B cell (primary cell): Measurements from ENCODE around the gene UACA. TPM values are rescaled to one million over a fixed set of nuclear protein-coding genes. Genes with fewer than 3 reads are reported as not detected.

Experiments used
- ATAC-seq: fragments of 200-7000 bp; cut with Tn5 transposase; one replicate; pipeline ENCODE4 v1.10.0; 2021; ENCODE audit warnings: low read depth, mild to moderate bottlenecking, moderate number of reproducible peaks, moderate library complexity
- CTCF ChIA-PET: fragments of 350-600 bp; sonication (Branson Sonifier 250); formaldehyde crosslinking; loops from one replicate; lab custom pipeline; 2021; ENCODE audit warnings: antibody characterized with exemption, inconsistent platforms; lab: Charles Lee
- POLR2A ChIA-PET: fragments of 350-600 bp; sonication (Branson Sonifier 250); formaldehyde crosslinking; loops from one replicate; lab custom pipeline; 2021; ENCODE audit warnings: antibody characterized with exemption; lab: Charles Lee
- DNase-seq: peaks from one replicate; pipeline ENCODE4 v3.0.0; 2013
- H2AFZ ChIP-seq: 2 replicates; pipeline ENCODE4 v1.6.1; 2012; ENCODE audit warnings: mild to moderate bottlenecking, low read depth, low read length; ENCODE audit not compliant: insufficient read depth, poor library complexity, severe bottlenecking
- H3K27ac ChIP-seq, 2 donors: 1 replicate in 1 of 2; 2 replicates in 1 of 2; pipeline ENCODE4 v1.5.1; 2012 to 2013; ENCODE audit warnings: low read length in 2 of 2, mild to moderate bottlenecking in 2 of 2, moderate library complexity in 1 of 2
- H3K27me3 ChIP-seq, 4 experiments: fragments of 200-600 bp in 1 of 4; sonication (generic) in 1 of 4; replicated peaks in 1 of 4; 1 replicate in 2 of 4; 2 replicates in 2 of 4; pipeline versions ENCODE4 v1.6.1 to v1.7.0; 2013 to 2016; ENCODE audit warnings: low read length in 3 of 4, mild to moderate bottlenecking in 2 of 4, mixed read lengths in 1 of 4, moderate library complexity in 1 of 4; ENCODE audit not compliant: insufficient read depth in 4 of 4, control insufficient read depth in 3 of 4; ENCODE audit errors: control extremely low read depth in 1 of 4
- H3K36me3 ChIP-seq, 2 experiments: replicated peaks in 1 of 2; 1 replicate in 1 of 2; 2 replicates in 1 of 2; pipeline versions ENCODE4 v1.6.1 to v1.7.1; 2013; ENCODE audit warnings: low read length in 1 of 2; ENCODE audit not compliant: insufficient read depth in 2 of 2, control insufficient read depth in 1 of 2; ENCODE audit errors: control extremely low read depth in 1 of 2, extremely low read depth in 1 of 2
- H3K4me1 ChIP-seq, 2 donors: fragments of 200-600 bp in 1 of 2; sonication (generic) in 1 of 2; 1 replicate in 1 of 2; 2 replicates in 1 of 2; pipeline versions ENCODE4 v1.5.1 to v1.6.1; 2013 to 2017; ENCODE audit warnings: low read length in 2 of 2; ENCODE audit not compliant: control insufficient read depth in 2 of 2, insufficient read depth in 2 of 2
- H3K4me2 ChIP-seq: replicated peaks from 2 replicates; pipeline ENCODE3; 2012; ENCODE audit warnings: mild to moderate bottlenecking, low read depth, low read length; ENCODE audit not compliant: poor library complexity, severe bottlenecking
- H3K4me3 ChIP-seq, 5 experiments: fragments of 200-600 bp in 1 of 5; sonication (generic) in 1 of 5; 1 replicate in 3 of 5; 2 replicates in 2 of 5; pipeline versions ENCODE4 v1.5.1 to v1.7.0; 2011 to 2016; ENCODE audit warnings: low read length in 4 of 5, mild to moderate bottlenecking in 4 of 5, low read depth in 2 of 5, control low read depth in 1 of 5, moderate library complexity in 1 of 5; ENCODE audit not compliant: insufficient read depth in 1 of 5; ENCODE audit errors: control extremely low read depth in 1 of 5, extremely low read depth in 1 of 5
- H3K79me2 ChIP-seq: fragments of 200-600 bp; sonication (generic); one replicate; pipeline ENCODE4 v1.6.0; 2016; ENCODE audit warnings: low read length; ENCODE audit not compliant: control insufficient read depth, insufficient read depth
- H3K9ac ChIP-seq: fragments of 200-600 bp; sonication (generic); 2 replicates; pipeline ENCODE4 v1.6.1; 2017; ENCODE audit warnings: mild to moderate bottlenecking, low read length, moderate library complexity
- H3K9me3 ChIP-seq, 3 donors: one replicate each; pipeline versions ENCODE4 v1.6.1 to v1.7.1; 2013; ENCODE audit warnings: low read length in 2 of 3; ENCODE audit not compliant: control insufficient read depth in 2 of 3, insufficient read depth in 1 of 3; ENCODE audit errors: control extremely low read depth in 1 of 3
- H4K20me1 ChIP-seq: 2 replicates; pipeline ENCODE4 v1.6.0; 2012; ENCODE audit warnings: mild to moderate bottlenecking, low read length; ENCODE audit not compliant: insufficient read depth, control insufficient read depth, poor library complexity, severe bottlenecking
- H3K27ac Mint-ChIP-seq: one replicate; pipeline ENCODE4 v1.8.0; 2021; ENCODE audit warnings: mixed read lengths
- H3K27me3 Mint-ChIP-seq: one replicate; pipeline ENCODE4 v1.8.0; 2021; ENCODE audit warnings: mixed read lengths
- H3K4me1 Mint-ChIP-seq: one replicate; pipeline ENCODE4 v1.8.0; 2021; ENCODE audit warnings: mixed read lengths
- H3K4me3 Mint-ChIP-seq: one replicate; pipeline ENCODE4 v1.8.0; 2021; ENCODE audit warnings: mixed read lengths
- H3K9me3 Mint-ChIP-seq: one replicate; pipeline ENCODE4 v1.8.0; 2022; ENCODE audit warnings: mixed read lengths; ENCODE audit not compliant: insufficient read depth
- CTCF ChIP-seq: fragments of 200-600 bp; IDR thresholded peaks from one replicate; pipeline ENCODE4 v1.8.0; 2022; ENCODE audit warnings: antibody characterized with exemption, mild to moderate bottlenecking
- EZH2 ChIP-seq: IDR thresholded peaks from 2 replicates; pipeline ENCODE4 v1.6.1; 2012; ENCODE audit warnings: borderline replicate concordance, low read depth, mild to moderate bottlenecking, moderate library complexity, low read length; ENCODE audit not compliant: insufficient read depth, poor library complexity, severe bottlenecking
- WGBS: methylation state at CpG from one replicate; pipeline ENCODE4 v1.1.5; 2013; ENCODE audit warnings: missing lambda C conversion rate; ENCODE audit not compliant: insufficient coverage; 5-methylcytosine and 5-hydroxymethylcytosine counted together
- intact Hi-C: fragments of 100-400 bp; cut with micrococcal nuclease; formaldehyde crosslinking; loops from one replicate; pipeline ENCODE4 v1.10.0; 2022
- polyA plus RNA-seq: library from polyadenylated mRNA; depleted of rRNA; stranded (reverse); fragments of >200 nt; gene quantifications from 2 replicates; pipeline ENCODE4 v1.2.3, GENCODE V29; 2012
- total RNA-seq, 2 donors: library from RNA; stranded (reverse); fragments of 120-200 nt in 1 of 2; gene quantifications; 1 replicate in 1 of 2; 2 replicates in 1 of 2; pipeline versions ENCODE4 v1.2.3 to v1.2.4, GENCODE V29; 2013 to 2022

The UACA gene
- total and polyA plus RNA-seq, 2 donors (not counting 1 experiment from before 2014, with no cell fraction given): 2.7 to 3.3 TPM

- WGBS: 100% methylated on average over 1 of the region's 4 CpGs
- no peak overlapping the region for H3K4me3 ChIP-seq
- no peak overlapping the region for H3K4me3 Mint-ChIP-seq
- intact Hi-C loops: no loop called here
- DNase-seq (no peak), ATAC-seq (no peak)
- H3K9me3 ChIP-seq: no peaks in the 10 kb centered on the region
- H3K79me2 ChIP-seq: no peaks in the 10 kb centered on the region
- H3K27me3 ChIP-seq: peaks cover 0 to 3% (median 0%) of the 10 kb centered on the region in 4 experiments
- POLR2A ChIA-PET: no interaction called here
- CTCF ChIA-PET: interaction anchor here (2.0 kb wide), 1 partner anchor 30 kb away, joined by 7 read pairs; no protein-coding TSS in a partner anchor
- H3K9me3 Mint-ChIP-seq: no peaks in the 10 kb centered on the region
- no peak overlapping the region for H2AFZ ChIP-seq
- TF ChIP-seq CTCF (no peak), EZH2 (no peak)
- no peaks in the 10 kb centered on the region for H3K36me3 ChIP-seq
- no peaks in the 10 kb centered on the region for H4K20me1 ChIP-seq
- peaks cover 11 to 12% of the 10 kb centered on the region in 2 donors for H3K4me1 ChIP-seq
- H3K4me1 Mint-ChIP-seq: peaks cover 15% of the 10 kb centered on the region
- no peak overlapping the region for H3K27ac ChIP-seq
- peaks cover 21% of the 10 kb centered on the region for H3K27me3 Mint-ChIP-seq
- H3K27ac Mint-ChIP-seq: no peak overlapping the region
- H3K9ac ChIP-seq: no peak overlapping the region
- H3K4me2 ChIP-seq: no peak overlapping the region
These were observed 10.1 kb downstream of the UACA start for GRCh38 chr15:70753101-70753829.

GRCh38 chr15:70752193-70752635 is 11.1 kb downstream of the UACA start:
- no peak for TF ChIP-seq EZH2
- no peak for TF ChIP-seq CTCF
- Histone ChIP-seq H3K9ac (no peak overlapping the region), H2AFZ (no peak overlapping the region), H4K20me1 (no peaks in the 10 kb centered on the region), H3K4me1 (peaks cover 11 to 12% of the 10 kb centered on the region in 2 donors), H3K9me3 (no peaks in the 10 kb centered on the region), H3K4me2 (peak overlapping the region; percentile 44), H3K4me3 (peak overlapping the region in 1 of 5 experiments; percentile 27), H3K27ac (no peak overlapping the region), H3K79me2 (no peaks in the 10 kb centered on the region), H3K36me3 (no peaks in the 10 kb centered on the region), H3K27me3 (no peaks in the 10 kb centered on the region)
- intact Hi-C loops: no loop called here
- Mint-ChIP-seq H3K27me3 (peaks cover 12% of the 10 kb centered on the region), H3K9me3 (no peaks in the 10 kb centered on the region), H3K27ac (no peak overlapping the region), H3K4me1 (peaks cover 15% of the 10 kb centered on the region), H3K4me3 (no peak overlapping the region)
- no CpG with 5 or more reads among the region's 4 CpGs for WGBS
- ChIA-PET CTCF (interaction anchor here (2.0 kb wide), 1 partner anchor 29 kb away, joined by 7 read pairs; no protein-coding TSS in a partner anchor), POLR2A (no interaction called here)
- ATAC-seq (peak; percentile 33), DNase-seq (no peak)
